GM19455 (cell line): ENCODE data around the gene IFI44.

ENCODE experiments used
- ATAC-seq: cut with Tn5 transposase; IDR thresholded peaks from one replicate; pipeline ENCODE4 v1.9.1; 2021; ENCODE audit not compliant: unreplicated experiment

The IFI44 gene

GRCh38 chr1:78651241-78651640 is 1.6 kb downstream of the IFI44 start:
- ATAC-seq = peak; percentile 42

- no peak for ATAC-seq
Observed at GRCh38 chr1:78652019-78652560, 2.5 kb downstream of the IFI44 start.

GRCh38 chr1:78658901-78659300 is 9.3 kb downstream of the IFI44 start:
- no peak for ATAC-seq

- ATAC-seq = no peak
Observed at GRCh38 chr1:78663923-78664322, 14.3 kb downstream of the IFI44 start.

- no peak for ATAC-seq
Observed at GRCh38 chr1:78664763-78665162, 15.1 kb downstream of the IFI44 start.

- no peak for ATAC-seq
Observed at GRCh38 chr1:78665809-78666208, 16.2 kb downstream of the IFI44 start.

GRCh38 chr1:78667939-78668338 is 18.3 kb downstream of the IFI44 start:
- no peak for ATAC-seq

- no peak for ATAC-seq
Observed at GRCh38 chr1:78668427-78668826, 18.8 kb downstream of the IFI44 start.

GRCh38 chr1:78672428-78672827 is 22.8 kb downstream of the IFI44 start:
- no peak for ATAC-seq

- no peak for ATAC-seq
Observed at GRCh38 chr1:78673120-78673519, 23.5 kb downstream of the IFI44 start.

GRCh38 chr1:78676347-78676982 is 26.8 kb downstream of the IFI44 start:
- ATAC-seq = peak; percentile 43

- ATAC-seq = no peak
Observed at GRCh38 chr1:78676993-78677392, 27.4 kb downstream of the IFI44 start.

GRCh38 chr1:78677788-78678187 is 28.2 kb downstream of the IFI44 start:
- ATAC-seq = no peak

- peak; percentile 80 for ATAC-seq
Observed at GRCh38 chr1:78678324-78678723, 28.7 kb downstream of the IFI44 start.

GRCh38 chr1:78681265-78681664 is 31.6 kb downstream of the IFI44 start:
- no peak for ATAC-seq

- ATAC-seq = no peak
Observed at GRCh38 chr1:78682496-78682895, 32.9 kb downstream of the IFI44 start.

- ATAC-seq = no peak
Observed at GRCh38 chr1:78683079-78683478, 33.4 kb downstream of the IFI44 start.

GRCh38 chr1:78687315-78687714 is 37.7 kb downstream of the IFI44 start:
- no peak for ATAC-seq

- no peak for ATAC-seq
Observed at GRCh38 chr1:78687914-78688313, 38.3 kb downstream of the IFI44 start.

- ATAC-seq = no peak
Observed at GRCh38 chr1:78688697-78689096, 39.1 kb downstream of the IFI44 start.

- no peak for ATAC-seq
Observed at GRCh38 chr1:78690516-78690915, 40.9 kb downstream of the IFI44 start.

- ATAC-seq = no peak
Observed at GRCh38 chr1:78691995-78692747, 42.5 kb downstream of the IFI44 start.
